Measurements from ENCODE around the gene EYA2.

Gene EYA2

GRCh38 chr20:47033665-47034064 lies 139.0 kb downstream of the EYA2 start:
- TF ChIP-seq CTCF (conservative IDR thresholded peaks at IDR 0.05; ENCODE audit: low read length) = no peak
- no peak overlapping the region for H3K4me3 ChIP-seq (ENCODE audit: low read length)
- no peak for DNase-seq (ENCODE audit: low read depth)

- no peak for DNase-seq (ENCODE audit: low read depth)
Measured at GRCh38 chr20:47035026-47035590, 140.5 kb downstream of the EYA2 start.

GRCh38 chr20:47036091-47036870 lies 141.6 kb downstream of the EYA2 start:
- no peak for DNase-seq (ENCODE audit: low read depth)
- H3K4me3 ChIP-seq (ENCODE audit: low read length) = no peak overlapping the region
- TF ChIP-seq CTCF (conservative IDR thresholded peaks at IDR 0.05; ENCODE audit: low read length) = no peak

More at GRCh38 chr20:47035026-47035590, 140.5 kb downstream of the EYA2 start:
- no peak for TF ChIP-seq CTCF (conservative IDR thresholded peaks at IDR 0.05; ENCODE audit: low read length)
- no peak overlapping the region for H3K4me3 ChIP-seq (ENCODE audit: low read length)

GRCh38 chr20:47038566-47039560 lies 144.2 kb downstream of the EYA2 start:
- peak; percentile 42 for DNase-seq (ENCODE audit: low read depth)
- H3K4me3 ChIP-seq (ENCODE audit: low read length) = no peak overlapping the region
- TF ChIP-seq CTCF (conservative IDR thresholded peaks at IDR 0.05; ENCODE audit: low read length) = no peak

- H3K4me3 ChIP-seq (ENCODE audit: low read length) = no peak overlapping the region
- no peak for TF ChIP-seq CTCF (conservative IDR thresholded peaks at IDR 0.05; ENCODE audit: low read length)
Measured at GRCh38 chr20:47040506-47041125, 146.0 kb downstream of the EYA2 start.

GRCh38 chr20:47041396-47041899 lies 146.8 kb downstream of the EYA2 start:
- TF ChIP-seq CTCF (conservative IDR thresholded peaks at IDR 0.05; ENCODE audit: low read length) = no peak
- DNase-seq (ENCODE audit: low read depth) = no peak
- no peak overlapping the region for H3K4me3 ChIP-seq (ENCODE audit: low read length)

More at GRCh38 chr20:47040506-47041125, 146.0 kb downstream of the EYA2 start:
- DNase-seq (ENCODE audit: low read depth) = no peak
